Trophoblast cell (in vitro differentiated cells and primary cell): ENCODE results near the gene WDR26.

Experiments
- DNase-seq, 2 donors: peaks; one replicate each; pipeline ENCODE4 v3.0.0-alpha.2; 2016
- H2AFZ ChIP-seq: 2 replicates; pipeline ENCODE4 v1.6.1; 2013; ENCODE audit warnings: low read length, moderate library complexity, mild to moderate bottlenecking; ENCODE audit not compliant: insufficient read depth, poor library complexity
- H2AK5ac ChIP-seq: 2 replicates; pipeline ENCODE4 v1.6.1; 2013; ENCODE audit warnings: mild to moderate bottlenecking, low read length
- H2BK120ac ChIP-seq: 2 replicates; pipeline ENCODE4 v1.6.1; 2013; ENCODE audit warnings: low read length, mild to moderate bottlenecking, moderate library complexity; ENCODE audit not compliant: insufficient read depth, poor library complexity
- H2BK12ac ChIP-seq: 2 replicates; pipeline ENCODE4 v1.6.1; 2013; ENCODE audit warnings: mild to moderate bottlenecking, low read length, moderate library complexity
- H2BK5ac ChIP-seq: 2 replicates; pipeline ENCODE4 v1.6.1; 2013; ENCODE audit warnings: low read length, low read depth, moderate library complexity, mild to moderate bottlenecking; ENCODE audit not compliant: poor library complexity
- H3K14ac ChIP-seq: 2 replicates; pipeline ENCODE4 v1.6.1; 2013; ENCODE audit warnings: mild to moderate bottlenecking, low read length
- H3K18ac ChIP-seq: 2 replicates; pipeline ENCODE4 v1.6.1; 2013; ENCODE audit warnings: mild to moderate bottlenecking, low read length
- H3K23ac ChIP-seq: 2 replicates; pipeline ENCODE4 v1.6.1; 2013; ENCODE audit warnings: low read length
- H3K27ac ChIP-seq: 2 replicates; pipeline ENCODE4 v1.5.1; 2013; ENCODE audit warnings: low read depth, mild to moderate bottlenecking, inconsistent platforms, low read length, moderate library complexity
- H3K27me3 ChIP-seq: 2 replicates; pipeline ENCODE4 v1.6.1; 2013; ENCODE audit warnings: inconsistent platforms, mild to moderate bottlenecking, low read length, moderate library complexity; ENCODE audit not compliant: insufficient read depth
- H3K36me3 ChIP-seq, 2 experiments: 1 replicate in 1 of 2; 2 replicates in 1 of 2; pipeline ENCODE4 v1.6.1; 2013; ENCODE audit warnings: low read length in 2 of 2, mild to moderate bottlenecking in 2 of 2, moderate library complexity in 1 of 2; ENCODE audit not compliant: insufficient read depth in 2 of 2, control insufficient read depth in 1 of 2
- H3K4ac ChIP-seq: 2 replicates; pipeline ENCODE4 v1.6.1; 2013; ENCODE audit warnings: low read depth, mild to moderate bottlenecking, low read length, moderate library complexity
- H3K4me1 ChIP-seq, 2 experiments: 1 replicate in 1 of 2; 2 replicates in 1 of 2; pipeline ENCODE4 v1.6.1; 2013; ENCODE audit warnings: low read length in 2 of 2, mild to moderate bottlenecking in 2 of 2, moderate library complexity in 1 of 2; ENCODE audit not compliant: insufficient read depth in 2 of 2, control insufficient read depth in 1 of 2
- H3K4me2 ChIP-seq: 2 replicates; pipeline ENCODE4 v1.6.1; 2013; ENCODE audit warnings: inconsistent platforms, mild to moderate bottlenecking, low read length, moderate library complexity
- H3K4me3 ChIP-seq: 2 replicates; pipeline ENCODE4 v1.5.1; 2013; ENCODE audit warnings: mild to moderate bottlenecking, low read depth, low read length, inconsistent platforms
- H3K79me1 ChIP-seq: one replicate; pipeline ENCODE4 v1.6.1; 2013; ENCODE audit warnings: low read length
- H3K79me2 ChIP-seq: 2 replicates; pipeline ENCODE4 v1.6.1; 2013; ENCODE audit warnings: low read length, mild to moderate bottlenecking; ENCODE audit not compliant: control insufficient read depth, insufficient read depth, poor library complexity
- H3K9ac ChIP-seq: 2 replicates; pipeline ENCODE4 v1.6.1; 2013; ENCODE audit warnings: mild to moderate bottlenecking, low read length
- H3K9me3 ChIP-seq: 2 replicates; pipeline ENCODE4 v1.6.1; 2013; ENCODE audit warnings: low read depth, mild to moderate bottlenecking, control low read depth, inconsistent platforms, low read length; ENCODE audit not compliant: insufficient read depth
- H4K12ac ChIP-seq: 2 replicates; pipeline ENCODE4 v1.6.1; 2013; ENCODE audit warnings: low read depth, mild to moderate bottlenecking, low read length, moderate library complexity
- H4K8ac ChIP-seq: 2 replicates; pipeline ENCODE4 v1.6.1; 2013; ENCODE audit warnings: low read depth, mild to moderate bottlenecking, low read length, moderate library complexity
- H4K91ac ChIP-seq: one replicate; pipeline ENCODE4 v1.6.1; 2013; ENCODE audit warnings: low read depth, mild to moderate bottlenecking, low read length, moderate library complexity
- WGBS: extraction: QIAGEN DNeasy Blood & Tissue Kit; methylation state at CpG from one replicate; pipeline ENCODE4 v1.1.7; 2013; ENCODE audit warnings: missing lambda C conversion rate; ENCODE audit not compliant: insufficient read length, insufficient coverage; ENCODE audit errors: extremely low coverage; 5-methylcytosine and 5-hydroxymethylcytosine counted together

The WDR26 gene

DNA sequence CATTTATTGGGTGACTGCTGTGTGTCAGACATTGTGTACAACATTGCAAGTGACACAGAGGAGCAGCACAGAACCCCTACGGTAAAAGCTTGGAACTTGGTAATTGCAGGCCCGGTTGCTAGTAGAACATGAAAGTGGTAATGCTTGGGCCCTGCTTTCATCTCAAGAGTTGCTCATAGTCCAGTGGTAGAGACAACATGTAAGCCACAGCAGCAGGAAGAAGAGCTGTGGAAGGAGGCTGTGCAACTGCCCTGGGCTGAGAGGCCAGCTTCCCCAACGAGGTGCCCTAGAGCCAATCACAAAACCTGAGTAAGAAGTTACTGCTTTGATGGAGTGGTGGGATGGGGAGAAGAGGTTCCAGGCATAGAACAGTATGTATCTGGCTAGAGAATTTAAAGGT, 59.5 kb downstream of the WDR26 start:
- WGBS: no CpG with 5 or more reads among the region's 3 CpGs
- Histone ChIP-seq H2BK120ac (no peak overlapping the region), H3K18ac (no peak overlapping the region)

DNA sequence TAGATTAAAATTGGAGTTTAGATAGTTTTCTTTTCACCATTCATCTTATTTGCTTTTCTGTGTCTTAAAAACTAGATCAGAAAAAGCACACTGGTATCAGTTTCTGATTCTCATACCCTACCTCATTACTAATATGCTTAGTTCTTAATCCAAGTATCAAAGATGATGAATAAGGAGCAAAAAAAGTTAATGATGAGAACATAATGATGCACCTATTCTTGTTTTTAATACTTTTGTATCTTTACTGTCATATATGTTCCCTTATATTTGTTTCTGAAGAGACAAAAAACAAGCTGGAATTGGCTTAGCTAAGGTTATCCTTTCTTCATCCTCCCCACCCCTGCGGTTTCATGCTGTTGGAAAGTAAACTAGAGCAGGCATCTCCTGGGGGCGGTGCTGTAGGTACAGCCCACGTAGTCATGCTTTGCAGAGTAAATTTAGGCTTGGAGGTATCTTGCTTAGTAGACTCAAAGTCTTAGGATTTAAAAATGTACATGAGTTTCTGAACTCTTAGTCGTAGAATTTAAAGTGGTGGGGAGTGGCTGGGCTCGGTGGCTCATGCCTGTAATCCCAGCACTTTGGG, 61.5 kb downstream of the WDR26 start:
- Histone ChIP-seq H3K36me3 (peaks cover 27 to 31% of the 10 kb centered on the region in 2 experiments), H2AK5ac (no peak overlapping the region), H3K27me3 (no peaks in the 10 kb centered on the region), H3K4ac (no peak overlapping the region), H3K79me1 (no peaks in the 10 kb centered on the region), H2BK12ac (no peak overlapping the region), H3K4me1 (peaks cover 4% of the 10 kb centered on the region in 2 experiments), H3K14ac (no peak overlapping the region), H3K79me2 (no peaks in the 10 kb centered on the region), H4K12ac (no peak overlapping the region), H3K18ac (no peak overlapping the region), H3K27ac (no peak overlapping the region), H2BK5ac (no peak overlapping the region), H4K8ac (no peak overlapping the region), H2AFZ (no peak overlapping the region), H3K23ac (no peak overlapping the region), H2BK120ac (no peak overlapping the region), H4K91ac (peak overlapping the region; percentile 11), H3K4me3 (no peak overlapping the region), H3K4me2 (no peak overlapping the region), H3K9ac (no peak overlapping the region), H3K9me3 (no peaks in the 10 kb centered on the region)
- no peak for DNase-seq
- no CpG with 5 or more reads among the region's 5 CpGs for WGBS

More for the DNA sequence above, 59.5 kb downstream of the WDR26 start:
- Histone ChIP-seq H2BK12ac (no peak overlapping the region), H3K4ac (no peak overlapping the region), H2AK5ac (no peak overlapping the region), H3K27me3 (no peaks in the 10 kb centered on the region), H3K9me3 (no peaks in the 10 kb centered on the region), H2BK5ac (no peak overlapping the region), H3K36me3 (peaks cover 18 to 32% of the 10 kb centered on the region in 2 experiments), H4K91ac (peak overlapping the region; percentile 32), H4K8ac (no peak overlapping the region), H4K12ac (no peak overlapping the region), H3K4me3 (no peak overlapping the region), H3K4me1 (peaks cover 4% of the 10 kb centered on the region in 2 experiments), H2AFZ (no peak overlapping the region), H3K79me2 (no peaks in the 10 kb centered on the region), H3K9ac (no peak overlapping the region), H3K23ac (no peak overlapping the region), H3K27ac (no peak overlapping the region), H3K14ac (no peak overlapping the region), H3K4me2 (no peak overlapping the region), H3K79me1 (no peaks in the 10 kb centered on the region)
- DNase-seq: peak in 1 of 2 donors; percentile 7

GRCh38 chr1:224368409-224368808, 66.2 kb downstream of the WDR26 start:
- H3K36me3 ChIP-seq: peaks cover 25 to 37% of the 10 kb centered on the region in 2 experiments
- H3K27me3 ChIP-seq: no peaks in the 10 kb centered on the region
- H2BK5ac ChIP-seq: no peak overlapping the region
- H4K8ac ChIP-seq: no peak overlapping the region
- H3K18ac ChIP-seq: no peak overlapping the region
- H3K4me2 ChIP-seq: no peak overlapping the region
- H3K14ac ChIP-seq: no peak overlapping the region
- H3K79me1 ChIP-seq: no peaks in the 10 kb centered on the region
- no peak overlapping the region for H3K4ac ChIP-seq
- H3K23ac ChIP-seq: no peak overlapping the region
- no peaks in the 10 kb centered on the region for H3K9me3 ChIP-seq
- H3K4me3 ChIP-seq: no peak overlapping the region
- H2BK120ac ChIP-seq: no peak overlapping the region
- H4K91ac ChIP-seq: no peak overlapping the region
- H2AFZ ChIP-seq: no peak overlapping the region
- H2BK12ac ChIP-seq: no peak overlapping the region
- no peak overlapping the region for H4K12ac ChIP-seq
- no peak for DNase-seq
- H3K27ac ChIP-seq: no peak overlapping the region
- H3K9ac ChIP-seq: no peak overlapping the region
- no CpG with 5 or more reads among the region's 5 CpGs for WGBS
- no peak overlapping the region for H2AK5ac ChIP-seq
- H3K79me2 ChIP-seq: no peaks in the 10 kb centered on the region
- no peaks in the 10 kb centered on the region for H3K4me1 ChIP-seq

DNA sequence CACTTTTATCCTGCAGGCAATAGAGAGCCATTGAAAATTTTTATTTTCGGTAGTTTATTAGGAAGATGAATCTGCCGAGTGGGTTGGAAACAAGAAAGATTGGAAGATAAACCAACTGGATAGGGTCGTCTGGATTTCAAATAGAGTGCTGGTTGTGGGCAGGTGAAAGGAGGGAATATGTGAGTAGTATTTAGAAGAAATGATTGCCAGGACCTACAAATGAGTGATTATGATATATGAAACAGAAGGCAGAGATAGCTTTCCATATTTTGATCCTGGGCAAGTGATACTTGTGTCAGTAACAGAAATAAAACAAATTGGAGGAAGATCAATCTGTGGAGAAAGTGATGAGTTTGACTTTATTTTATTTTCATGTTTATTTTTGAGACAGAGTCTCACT, 75.4 kb downstream of the WDR26 start:
- no peak overlapping the region for H3K23ac ChIP-seq
- H3K79me2 ChIP-seq: peaks cover 7% of the 10 kb centered on the region
- H2AK5ac ChIP-seq: no peak overlapping the region
- H2AFZ ChIP-seq: no peak overlapping the region
- no peak overlapping the region for H4K8ac ChIP-seq
- H4K91ac ChIP-seq: no peak overlapping the region
- no peaks in the 10 kb centered on the region for H3K27me3 ChIP-seq
- no peak overlapping the region for H3K4ac ChIP-seq
- no peak overlapping the region for H3K18ac ChIP-seq
- H3K4me2 ChIP-seq: no peak overlapping the region
- no peak overlapping the region for H3K4me3 ChIP-seq
- no peaks in the 10 kb centered on the region for H3K9me3 ChIP-seq
- WGBS: 100% methylated on average over 1 of the region's 3 CpGs
- H3K14ac ChIP-seq: no peak overlapping the region
- DNase-seq: no peak
- H2BK5ac ChIP-seq: no peak overlapping the region
- no peak overlapping the region for H2BK12ac ChIP-seq
- H3K36me3 ChIP-seq: peaks cover 2 to 5% of the 10 kb centered on the region in 2 experiments
- H3K79me1 ChIP-seq: peaks cover 6% of the 10 kb centered on the region
- no peak overlapping the region for H3K9ac ChIP-seq
- no peaks in the 10 kb centered on the region for H3K4me1 ChIP-seq
- no peak overlapping the region for H2BK120ac ChIP-seq
- no peak overlapping the region for H3K27ac ChIP-seq
- no peak overlapping the region for H4K12ac ChIP-seq
